ENCODE data around the gene ELP2.

The ELP2 gene

DNA sequence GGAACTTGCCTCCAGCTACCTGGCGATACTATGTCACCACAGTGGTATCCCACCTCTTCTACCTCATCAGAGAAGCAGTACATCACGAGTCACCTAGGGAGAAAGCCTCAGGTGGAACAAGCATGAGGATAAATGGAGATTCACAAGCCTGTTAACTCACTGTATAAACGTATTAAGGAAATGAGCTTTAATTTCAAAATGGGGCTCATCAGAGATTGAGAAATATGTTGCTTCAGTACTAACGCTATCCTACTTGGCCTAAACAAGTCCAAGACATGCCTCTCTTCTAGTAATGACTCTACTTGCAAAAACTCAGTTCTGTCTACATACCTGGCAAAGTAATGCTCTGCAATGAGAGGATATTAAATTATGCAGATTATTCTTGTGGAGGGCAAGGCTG is 4.9 kb upstream of the ELP2 start:
- DNase-seq = no peak

- no peak for DNase-seq
Measured at GRCh38 chr18:36126668-36127067, 3.0 kb upstream of the ELP2 start.

GRCh38 chr18:36127836-36128529 is 1.7 kb upstream of the ELP2 start:
- no peak for DNase-seq

- DNase-seq = no peak
Measured at GRCh38 chr18:36128530-36128870, 1.2 kb upstream of the ELP2 start.

DNA sequence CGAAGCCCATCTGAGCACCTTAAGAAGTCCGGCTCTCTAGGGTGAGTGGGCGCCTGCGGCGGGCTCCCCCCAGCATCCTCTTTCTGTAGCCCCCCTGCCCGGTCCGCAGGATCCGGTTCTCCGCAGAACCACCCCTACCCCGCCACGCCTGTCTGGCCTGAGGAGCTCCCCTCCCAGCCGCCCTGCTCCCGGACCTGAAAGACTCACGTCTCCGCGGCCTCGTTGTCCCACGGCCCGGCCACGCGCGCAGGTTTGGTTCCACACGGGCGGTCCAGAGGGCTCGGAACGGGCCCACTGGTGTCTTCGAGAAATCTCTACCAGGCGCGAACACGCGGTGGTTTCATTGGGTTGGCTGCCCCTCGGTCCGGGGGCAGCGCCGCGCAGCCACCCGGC is 796 bp upstream of the ELP2 start:
- DNase-seq = no peak

DNA sequence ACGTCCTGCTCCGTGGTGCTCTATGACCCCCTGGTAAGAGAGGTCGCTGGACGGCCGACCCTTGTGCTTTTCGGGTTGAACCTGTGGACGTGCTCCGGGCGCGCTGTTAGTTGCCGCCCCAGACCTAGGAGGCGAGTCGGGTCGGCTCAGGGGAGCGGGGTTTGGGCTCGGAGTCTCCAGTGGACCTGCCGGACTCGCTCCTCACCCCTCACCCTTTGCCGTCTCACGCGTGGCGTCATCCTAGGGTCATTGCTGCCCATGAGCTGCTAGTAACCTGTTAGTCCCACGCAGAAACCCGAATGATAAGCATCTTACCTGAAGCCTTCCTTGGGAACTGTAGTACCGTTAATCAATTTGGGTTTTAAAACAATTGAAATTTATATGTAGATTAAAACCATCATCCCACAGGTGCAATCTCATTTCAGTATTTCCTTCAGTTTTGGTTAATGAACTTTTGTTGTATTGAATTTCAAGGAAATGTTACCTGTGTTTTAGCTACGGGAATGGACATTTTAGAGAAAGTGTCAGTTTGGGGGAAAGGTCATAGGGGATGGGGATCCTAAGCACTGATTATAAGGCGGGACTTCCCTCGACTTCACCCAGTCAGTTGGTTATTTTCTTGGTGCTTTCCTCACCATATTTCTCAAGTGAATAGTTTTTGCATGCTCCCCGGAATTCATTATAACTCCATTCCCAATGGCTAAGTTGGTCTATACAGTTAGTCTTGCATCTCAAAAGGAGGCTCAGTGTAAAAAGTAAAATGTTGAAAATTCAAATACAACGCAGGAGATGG is 536 bp downstream of the ELP2 start:
- DNase-seq = peak in 1 of 5 donors; percentile 7

- DNase-seq = no peak
Measured at GRCh38 chr18:36130883-36131653, 1.4 kb downstream of the ELP2 start.

DNA sequence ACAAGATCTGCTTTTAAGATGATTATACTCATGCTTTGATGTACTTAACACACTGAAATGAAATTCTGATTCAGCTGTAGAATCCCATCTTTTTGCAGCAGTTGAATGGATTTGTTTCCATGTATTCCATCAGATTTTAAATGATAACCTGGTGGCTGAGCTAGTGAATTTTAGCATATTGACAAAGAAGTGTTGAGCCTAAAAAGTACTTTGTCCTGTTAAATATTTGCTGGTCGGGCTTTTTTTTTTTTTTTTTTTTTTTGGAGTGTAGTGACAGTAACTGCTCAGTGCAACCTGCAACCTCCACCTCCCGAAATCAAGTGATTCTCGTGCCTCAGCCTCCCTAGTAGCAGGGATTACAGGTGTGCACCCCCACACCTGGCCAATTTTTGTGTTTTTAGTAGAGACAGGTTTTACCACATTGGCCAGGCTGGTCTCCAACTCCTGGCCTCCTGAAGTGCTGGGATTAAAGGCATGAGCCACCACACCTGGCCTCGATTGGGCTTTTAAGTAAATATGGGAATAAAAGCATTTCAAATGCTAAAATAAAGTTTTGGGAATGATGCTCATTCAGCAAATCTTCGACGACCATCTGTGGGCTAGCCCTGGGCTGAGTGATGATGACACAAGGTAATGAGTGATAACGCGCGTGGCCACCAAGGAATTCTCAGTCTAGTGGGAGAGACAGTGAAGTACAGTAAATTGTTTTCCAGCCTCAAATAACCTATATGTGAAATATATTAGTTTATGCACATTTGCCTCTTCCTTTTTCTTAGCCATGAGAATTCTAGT is 2.2 kb downstream of the ELP2 start:
- DNase-seq = no peak

GRCh38 chr18:36132756-36133155 is 3.1 kb downstream of the ELP2 start:
- DNase-seq = no peak

- DNase-seq = no peak
Measured at GRCh38 chr18:36135264-36135663, 5.6 kb downstream of the ELP2 start.

DNA sequence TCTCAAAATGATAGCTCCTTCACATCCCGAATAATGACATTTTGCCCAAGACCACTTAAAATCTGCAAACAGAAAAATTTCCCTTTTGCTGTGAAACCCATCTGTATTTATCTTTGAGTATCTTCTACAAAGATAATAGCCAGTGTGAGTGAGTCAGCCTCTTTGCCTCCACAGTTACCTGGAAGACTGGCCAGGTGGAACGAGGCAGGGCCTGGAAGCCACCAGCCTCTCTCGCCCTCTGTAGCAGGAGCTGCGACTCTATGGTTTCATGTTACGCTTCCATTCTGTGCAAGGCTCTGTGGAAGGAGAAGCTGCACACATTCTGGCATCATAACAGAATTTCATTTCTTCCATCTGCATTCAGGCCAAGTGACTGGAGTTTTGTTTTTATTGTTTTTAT is 9.5 kb downstream of the ELP2 start:
- no peak for DNase-seq

DNA sequence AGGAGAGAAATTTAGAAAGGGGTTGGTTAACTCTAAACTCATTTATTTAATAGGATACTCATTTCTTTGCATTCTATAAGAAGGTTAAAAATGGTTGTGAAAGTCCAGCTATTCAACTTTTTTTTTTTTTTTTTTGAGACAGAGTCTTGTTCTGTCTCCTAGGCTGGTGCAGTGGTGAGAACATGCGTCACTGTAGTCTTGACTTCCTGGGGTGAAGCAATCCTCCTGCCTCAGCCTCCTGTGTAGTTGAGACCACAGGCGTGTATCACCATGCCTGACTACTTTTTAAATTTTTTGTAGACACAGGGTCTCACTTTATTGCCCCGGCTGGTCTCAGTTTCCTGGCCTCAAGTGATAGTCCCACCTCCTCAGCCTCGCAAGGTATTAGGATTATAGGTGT is 11.9 kb downstream of the ELP2 start:
- DNase-seq = peak in 1 of 5 donors; percentile 10

GRCh38 chr18:36142751-36143150 is 13.1 kb downstream of the ELP2 start:
- DNase-seq = peak in 1 of 5 donors; percentile 6

GRCh38 chr18:36143391-36143790 is 13.7 kb downstream of the ELP2 start:
- DNase-seq = no peak

- DNase-seq = no peak
Measured at GRCh38 chr18:36149514-36150289, 20.0 kb downstream of the ELP2 start.

- no peak for DNase-seq
Measured at GRCh38 chr18:36152781-36153180, 23.1 kb downstream of the ELP2 start.

- no peak for DNase-seq
Measured at GRCh38 chr18:36153203-36153602, 23.5 kb downstream of the ELP2 start.

GRCh38 chr18:36153771-36154170 is 24.1 kb downstream of the ELP2 start:
- no peak for DNase-seq

DNA sequence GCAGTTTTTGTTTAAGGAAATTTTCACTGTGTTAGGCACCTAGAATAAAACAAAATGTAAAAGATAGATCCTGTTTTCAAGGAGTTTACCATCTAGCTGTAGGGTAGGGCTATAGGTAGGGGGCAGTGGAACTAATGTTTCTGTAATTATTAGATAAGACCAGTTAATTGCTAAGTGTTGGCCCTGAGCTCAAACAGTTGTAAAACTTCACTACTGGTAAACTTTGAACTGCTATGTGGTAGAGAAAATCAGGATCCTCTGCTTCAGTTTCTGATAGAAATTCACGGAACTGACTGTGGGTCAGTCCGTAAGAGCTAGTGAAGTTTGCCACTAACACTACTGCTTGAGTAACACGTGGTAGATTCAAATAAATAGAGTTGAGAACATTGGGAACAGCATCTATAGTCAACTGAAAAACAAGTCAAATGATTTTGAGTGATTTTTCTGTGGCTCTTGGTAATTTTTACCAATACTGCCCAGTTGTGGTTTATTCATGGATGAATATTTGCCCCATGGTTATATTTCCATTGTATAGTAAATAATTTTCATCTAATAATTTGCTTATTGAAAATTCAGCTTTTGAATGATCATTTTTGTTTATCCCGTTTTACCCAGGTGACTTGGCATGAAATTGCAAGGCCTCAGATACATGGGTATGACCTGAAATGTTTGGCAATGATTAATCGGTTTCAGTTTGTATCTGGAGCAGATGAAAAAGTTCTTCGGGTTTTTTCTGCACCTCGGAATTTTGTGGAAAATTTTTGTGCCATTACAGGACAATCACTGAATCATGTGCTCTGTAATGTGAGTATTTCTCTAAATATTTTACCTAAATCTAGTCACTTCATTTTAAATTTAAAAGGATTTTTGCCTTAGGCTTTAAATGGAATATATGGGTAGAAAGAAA is 26.4 kb downstream of the ELP2 start:
- no peak for DNase-seq

DNA sequence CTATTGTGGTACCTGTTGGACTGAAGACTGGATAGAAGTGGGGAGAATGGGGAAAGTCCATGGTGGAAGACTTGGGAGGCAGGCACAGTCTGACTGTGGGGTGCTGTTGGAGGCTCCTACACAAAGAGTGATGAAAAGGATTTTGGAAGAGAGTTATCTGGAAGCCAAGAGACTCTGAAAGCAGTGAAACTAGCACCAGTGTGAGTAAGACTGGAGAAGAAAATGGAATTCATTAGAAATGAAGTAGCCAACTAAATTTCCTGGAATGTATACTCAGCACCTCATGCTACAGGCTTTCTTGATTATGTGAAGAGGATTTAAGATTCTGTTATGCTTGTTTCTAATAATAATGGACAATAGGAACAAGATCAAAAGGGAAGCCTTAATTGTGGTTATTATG is 27.7 kb downstream of the ELP2 start:
- no peak for DNase-seq

GRCh38 chr18:36158266-36158867 is 28.7 kb downstream of the ELP2 start:
- no peak for DNase-seq

All from T-helper 1 cell (primary cell).